Erythroblast (primary cell): ENCODE measurements around the gene RPEL1.

Experiments
- GATA1 ChIP-seq: IDR thresholded peaks from 2 replicates; pipeline ENCODE4 v1.6.1; 2011; ENCODE audit warnings: low read depth, mild to moderate bottlenecking, control low read depth, low read length, moderate library complexity
- POLR2A ChIP-seq: IDR thresholded peaks from 2 replicates; pipeline ENCODE4 v1.6.1; 2011; ENCODE audit warnings: mild to moderate bottlenecking, low read length

DNA sequence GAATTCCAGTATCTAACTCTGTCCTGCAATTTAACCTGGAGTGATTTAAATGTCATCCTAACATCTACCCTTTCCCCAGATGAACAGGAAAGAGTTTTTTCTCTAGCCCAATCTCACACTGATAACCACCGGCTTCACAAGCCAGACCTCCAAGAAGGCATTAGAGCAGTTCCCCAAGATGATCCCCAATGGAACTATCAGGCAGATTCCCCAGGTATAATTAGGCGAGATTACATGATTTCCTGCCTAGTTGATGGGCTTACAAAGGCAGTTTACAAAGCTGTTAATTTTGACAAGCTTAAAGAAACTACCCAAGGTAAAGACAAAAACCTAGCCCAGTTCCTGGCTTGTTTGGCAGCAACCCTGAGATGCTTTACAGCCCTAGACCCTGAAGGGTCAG lies 38.5 kb upstream of the RPEL1 start:
- TF ChIP-seq POLR2A (no peak), GATA1 (no peak)
